Suprapubic skin (tissue), 4 donors: ENCODE measurements around the gene ABHD1.

Experiments used
- EP300 ChIP-seq: sonication (generic); formaldehyde crosslinking; IDR thresholded peaks from one replicate; pipeline ENCODE4 v1.6.1; 2017; ENCODE audit warnings: antibody characterized with exemption
- POLR2A ChIP-seq, 2 donors: fragments of 450-650 bp; IDR thresholded peaks; one replicate each; pipeline ENCODE4 v1.6.1; 2017; ENCODE audit warnings: antibody characterized with exemption in 2 of 2, mild to moderate bottlenecking in 2 of 2, moderate library complexity in 2 of 2
- POLR2AphosphoS5 ChIP-seq, 3 donors: sonication (generic); formaldehyde crosslinking; IDR thresholded peaks; one replicate each; pipeline ENCODE4 v1.6.1; 2017; ENCODE audit warnings: antibody characterized with exemption in 3 of 3
- TF ChIP-seq, protein P1 (sequence below), 2 donors: fragments of 200-600 bp in 1 of 2; fragments of 450-650 bp in 1 of 2; sonication (generic) in 1 of 2; IDR thresholded peaks; one replicate each; pipeline ENCODE4 v1.5.1; 2016 to 2019; ENCODE audit warnings: antibody characterized with exemption in 2 of 2, mild to moderate bottlenecking in 1 of 2, moderate library complexity in 1 of 2

- TF ChIP-seq EP300: no peak
- TF ChIP-seq, protein P1, sequence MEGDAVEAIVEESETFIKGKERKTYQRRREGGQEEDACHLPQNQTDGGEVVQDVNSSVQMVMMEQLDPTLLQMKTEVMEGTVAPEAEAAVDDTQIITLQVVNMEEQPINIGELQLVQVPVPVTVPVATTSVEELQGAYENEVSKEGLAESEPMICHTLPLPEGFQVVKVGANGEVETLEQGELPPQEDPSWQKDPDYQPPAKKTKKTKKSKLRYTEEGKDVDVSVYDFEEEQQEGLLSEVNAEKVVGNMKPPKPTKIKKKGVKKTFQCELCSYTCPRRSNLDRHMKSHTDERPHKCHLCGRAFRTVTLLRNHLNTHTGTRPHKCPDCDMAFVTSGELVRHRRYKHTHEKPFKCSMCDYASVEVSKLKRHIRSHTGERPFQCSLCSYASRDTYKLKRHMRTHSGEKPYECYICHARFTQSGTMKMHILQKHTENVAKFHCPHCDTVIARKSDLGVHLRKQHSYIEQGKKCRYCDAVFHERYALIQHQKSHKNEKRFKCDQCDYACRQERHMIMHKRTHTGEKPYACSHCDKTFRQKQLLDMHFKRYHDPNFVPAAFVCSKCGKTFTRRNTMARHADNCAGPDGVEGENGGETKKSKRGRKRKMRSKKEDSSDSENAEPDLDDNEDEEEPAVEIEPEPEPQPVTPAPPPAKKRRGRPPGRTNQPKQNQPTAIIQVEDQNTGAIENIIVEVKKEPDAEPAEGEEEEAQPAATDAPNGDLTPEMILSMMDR (IDR thresholded peaks at IDR 0.05): no peak
- TF ChIP-seq POLR2A (IDR thresholded peaks at IDR 0.05): no peak
- no peak for TF ChIP-seq POLR2AphosphoS5 (IDR thresholded peaks at IDR 0.05)
Observed at GRCh38 chr2:27170581-27171337, 47.1 kb downstream of the ABHD1 start.
